ENCODE data around the gene MAGEA9B. TPM values are rescaled to one million over a fixed set of nuclear protein-coding genes. Genes with fewer than 3 reads are reported as not detected.

The MAGEA9B gene
- total RNA-seq, 2 experiments from 2014 or later = not detected

DNA sequence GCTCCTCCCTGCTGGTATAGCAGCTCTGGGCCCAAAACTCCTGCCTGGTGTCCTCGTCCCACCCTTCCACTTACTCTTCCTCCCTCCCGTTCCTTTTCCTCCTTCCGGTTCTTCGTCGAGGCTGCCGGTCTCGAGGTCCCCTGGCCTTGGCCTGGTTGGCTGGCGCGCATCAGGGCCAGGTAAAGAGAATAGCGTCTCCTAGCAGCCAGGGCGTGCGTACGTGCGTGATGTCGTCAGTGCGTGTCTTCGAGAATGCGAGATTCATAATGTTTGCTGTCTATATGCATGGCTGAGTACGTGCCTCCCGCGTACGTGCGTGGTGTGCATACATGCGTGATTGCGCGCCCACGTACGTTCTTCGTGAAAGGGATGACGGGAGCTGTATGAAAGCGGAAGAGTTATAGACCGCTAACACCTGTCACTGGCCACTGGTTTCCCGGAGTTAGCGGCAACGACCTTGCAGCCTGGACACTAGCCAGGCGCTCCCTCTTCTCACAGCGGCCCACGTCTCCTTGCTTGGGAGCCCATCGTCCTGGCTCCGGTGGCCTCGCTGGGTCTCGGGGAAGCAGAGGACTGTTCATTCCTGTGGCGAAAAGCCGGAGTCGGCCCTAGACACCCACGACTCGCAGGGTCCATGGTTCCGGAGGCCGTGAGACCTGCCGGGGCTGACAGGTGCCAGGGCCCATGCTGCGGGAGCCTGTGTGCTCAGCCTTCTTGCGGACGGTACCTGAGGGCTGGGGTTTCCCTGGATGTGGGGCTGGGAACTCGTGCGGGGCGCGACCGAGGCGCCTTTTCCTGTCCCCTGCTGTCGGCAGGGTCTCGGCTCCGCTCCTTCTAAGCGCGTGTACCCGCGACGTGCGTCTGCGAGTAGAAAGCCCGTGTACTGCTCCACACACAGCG is 46.4 kb downstream of the MAGEA9B start, which contains the start of gene EOLA1:
Gene EOLA1, plus strand, starts transcription at position 392 of the 900 bp plus-strand sequence. CDS start 4,619 bp downstream, outside the sequence.
- H4K20me1 ChIP-seq (ENCODE audit: insufficient read depth, low read length) = no peaks in the 10 kb centered on the region
- no peaks in the 10 kb centered on the region for H3K9me3 ChIP-seq (ENCODE audit: low read length)
- peak within 1 kb of the TSS; percentile 21; the same call in 1 of the 2 replicates for H2AFZ ChIP-seq (ENCODE audit: low read length)
- 0 out of 2 replicates have a peak, but pooled peaks cover 4% of the 10 kb centered on the region for H3K79me2 ChIP-seq (ENCODE audit: insufficient read depth, low read depth, low read length)
- H3K9me2 ChIP-seq (ENCODE audit: insufficient read depth, low read length) = no peaks in the 10 kb centered on the region
- H3K4me1 ChIP-seq (ENCODE audit: insufficient read depth, low read length, poor library complexity, severe bottlenecking) = peaks cover 9% of the 10 kb centered on the region
- no TSS peak for BruUV-seq (replicated peaks)
- H3K27ac ChIP-seq (ENCODE audit: low read depth, low read length, poor library complexity, severe bottlenecking) = peak within 1 kb of the TSS; percentile 76
- TF ChIP-seq, protein P1, sequence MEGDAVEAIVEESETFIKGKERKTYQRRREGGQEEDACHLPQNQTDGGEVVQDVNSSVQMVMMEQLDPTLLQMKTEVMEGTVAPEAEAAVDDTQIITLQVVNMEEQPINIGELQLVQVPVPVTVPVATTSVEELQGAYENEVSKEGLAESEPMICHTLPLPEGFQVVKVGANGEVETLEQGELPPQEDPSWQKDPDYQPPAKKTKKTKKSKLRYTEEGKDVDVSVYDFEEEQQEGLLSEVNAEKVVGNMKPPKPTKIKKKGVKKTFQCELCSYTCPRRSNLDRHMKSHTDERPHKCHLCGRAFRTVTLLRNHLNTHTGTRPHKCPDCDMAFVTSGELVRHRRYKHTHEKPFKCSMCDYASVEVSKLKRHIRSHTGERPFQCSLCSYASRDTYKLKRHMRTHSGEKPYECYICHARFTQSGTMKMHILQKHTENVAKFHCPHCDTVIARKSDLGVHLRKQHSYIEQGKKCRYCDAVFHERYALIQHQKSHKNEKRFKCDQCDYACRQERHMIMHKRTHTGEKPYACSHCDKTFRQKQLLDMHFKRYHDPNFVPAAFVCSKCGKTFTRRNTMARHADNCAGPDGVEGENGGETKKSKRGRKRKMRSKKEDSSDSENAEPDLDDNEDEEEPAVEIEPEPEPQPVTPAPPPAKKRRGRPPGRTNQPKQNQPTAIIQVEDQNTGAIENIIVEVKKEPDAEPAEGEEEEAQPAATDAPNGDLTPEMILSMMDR (conservative IDR thresholded peaks at IDR 0.05; ENCODE audit: low read length) = no peak
- no peak for TF ChIP-seq EZH2phosphoT487 (IDR thresholded peaks at IDR 0.05; ENCODE audit: borderline replicate concordance, low read depth, low read length)
- peak; percentile 96 for DNase-seq (ENCODE audit: low spot score)
- ChIA-PET CTCF (ENCODE audit: unreplicated experiment) (interaction anchor here (1.4 to 2.4 kb wide), 2 partner anchors 13 to 399 kb away, joined by 3 to 11 read pairs; no protein-coding TSS in a partner anchor), POLR2A (interaction anchor here (0.6 to 2.6 kb wide), 5 partner anchors 27 to 398 kb away, joined by 4 to 27 read pairs (median 5); partner anchors contain the start of genes EOLA2 and IDS)
- H3K36me3 ChIP-seq (ENCODE audit: insufficient read depth, low read length) = no peaks in the 10 kb centered on the region
- H3K4me3 ChIP-seq (ENCODE audit: low read depth, low read length, poor library complexity, severe bottlenecking) = peak within 1 kb of the TSS; percentile 97
- intact Hi-C loops (cut with micrococcal nuclease; ENCODE audit: unreplicated experiment) = no loop called here
- peak within 1 kb of the TSS; percentile 95 for H3K4me2 ChIP-seq (ENCODE audit: low read length)

DNA sequence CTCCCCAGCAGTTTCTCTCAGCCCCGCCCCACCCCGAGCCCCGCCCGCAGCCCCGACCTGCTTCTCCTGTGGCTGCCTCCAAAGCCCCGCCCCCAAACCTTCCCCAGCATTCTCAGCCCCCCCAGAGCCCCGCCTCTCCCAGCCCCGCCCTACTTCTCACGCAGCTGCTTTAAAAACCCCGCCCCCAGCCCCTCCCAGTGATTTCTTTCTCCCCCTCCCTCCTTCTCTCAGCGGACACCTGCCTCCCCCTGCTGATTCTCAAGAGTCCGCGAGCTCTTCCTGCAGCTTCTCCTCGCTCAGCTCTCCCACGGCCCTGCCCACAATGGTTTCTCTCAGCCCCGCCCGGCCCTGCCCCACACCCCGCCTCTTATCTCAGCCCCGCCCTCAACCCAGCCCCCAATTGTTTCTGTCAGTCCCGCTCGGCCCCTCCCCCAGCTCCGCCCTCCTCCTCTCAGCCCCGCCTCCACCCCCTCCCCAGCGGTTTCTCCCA is 47.1 kb downstream of the MAGEA9B start:
- CTCF ChIA-PET (ENCODE audit: unreplicated experiment) = interaction anchor here (1.4 to 2.4 kb wide), 3 partner anchors 13 to 400 kb away, joined by 3 to 11 read pairs (median 4); no protein-coding TSS in a partner anchor

More for the DNA sequence above, 47.1 kb downstream of the MAGEA9B start:
- H3K4me2 ChIP-seq (ENCODE audit: low read length) = peak overlapping the region; percentile 71
- POLR2A ChIA-PET = interaction anchor here (0.6 to 2.6 kb wide), 6 partner anchors 26 to 399 kb away, joined by 3 to 27 read pairs (median 4); partner anchors contain the start of genes EOLA2 and IDS
- TF ChIP-seq, protein P1 (conservative IDR thresholded peaks at IDR 0.05; ENCODE audit: low read length) = no peak
- no peak for TF ChIP-seq EZH2phosphoT487 (IDR thresholded peaks at IDR 0.05; ENCODE audit: borderline replicate concordance, low read depth, low read length)
- intact Hi-C loops (cut with micrococcal nuclease; ENCODE audit: unreplicated experiment) = no loop called here
- no peaks in the 10 kb centered on the region for H3K9me3 ChIP-seq (ENCODE audit: low read length)
- no TSS peak for BruUV-seq (replicated peaks)
- 0 out of 2 replicates have a peak, but pooled peaks cover 4% of the 10 kb centered on the region for H3K79me2 ChIP-seq (ENCODE audit: insufficient read depth, low read depth, low read length)
- H3K9me2 ChIP-seq (ENCODE audit: insufficient read depth, low read length) = no peaks in the 10 kb centered on the region
- DNase-seq (ENCODE audit: low spot score) = peak; percentile 89
- peak overlapping the region; percentile 97 for H3K4me3 ChIP-seq (ENCODE audit: low read depth, low read length, poor library complexity, severe bottlenecking)
- no peaks in the 10 kb centered on the region for H3K36me3 ChIP-seq (ENCODE audit: insufficient read depth, low read length)
- H3K4me1 ChIP-seq (ENCODE audit: insufficient read depth, low read length, poor library complexity, severe bottlenecking) = peaks cover 9% of the 10 kb centered on the region
- H2AFZ ChIP-seq (ENCODE audit: low read length) = no peak overlapping the region
- no peaks in the 10 kb centered on the region for H4K20me1 ChIP-seq (ENCODE audit: insufficient read depth, low read length)
- H3K27ac ChIP-seq (ENCODE audit: low read depth, low read length, poor library complexity, severe bottlenecking) = peak overlapping the region; percentile 76

All from OCI-LY7 (cell line).